GM18951 (cell line): ENCODE results near the gene ZNF805.
A peak's percentile ranks its signal among the peaks of the same experiment; 100 is the strongest.
"Not testable (repeated sequence)": the region's sequence is repeated elsewhere in the genome, so short reads cannot be mapped to it uniquely, and the experiment has no call there.

Source experiments
- POLR2A ChIP-seq: IDR thresholded peaks from 4 replicates; pipeline ENCODE4 v1.6.1; 2011; ENCODE audit warnings: mild to moderate bottlenecking; ENCODE audit not compliant: insufficient read length, insufficient read depth; ENCODE audit errors: extremely low read depth
- in situ Hi-C: fragments of 300-500 bp; cut with MboI; formaldehyde crosslinking; loops from one replicate; pipeline ENCODE4 v1.12.0; 2022; ENCODE audit warnings: low sequenced_read_pairs, mixed read lengths, inconsistent platforms; ENCODE audit not compliant: unreplicated experiment

Gene ZNF805

DNA sequence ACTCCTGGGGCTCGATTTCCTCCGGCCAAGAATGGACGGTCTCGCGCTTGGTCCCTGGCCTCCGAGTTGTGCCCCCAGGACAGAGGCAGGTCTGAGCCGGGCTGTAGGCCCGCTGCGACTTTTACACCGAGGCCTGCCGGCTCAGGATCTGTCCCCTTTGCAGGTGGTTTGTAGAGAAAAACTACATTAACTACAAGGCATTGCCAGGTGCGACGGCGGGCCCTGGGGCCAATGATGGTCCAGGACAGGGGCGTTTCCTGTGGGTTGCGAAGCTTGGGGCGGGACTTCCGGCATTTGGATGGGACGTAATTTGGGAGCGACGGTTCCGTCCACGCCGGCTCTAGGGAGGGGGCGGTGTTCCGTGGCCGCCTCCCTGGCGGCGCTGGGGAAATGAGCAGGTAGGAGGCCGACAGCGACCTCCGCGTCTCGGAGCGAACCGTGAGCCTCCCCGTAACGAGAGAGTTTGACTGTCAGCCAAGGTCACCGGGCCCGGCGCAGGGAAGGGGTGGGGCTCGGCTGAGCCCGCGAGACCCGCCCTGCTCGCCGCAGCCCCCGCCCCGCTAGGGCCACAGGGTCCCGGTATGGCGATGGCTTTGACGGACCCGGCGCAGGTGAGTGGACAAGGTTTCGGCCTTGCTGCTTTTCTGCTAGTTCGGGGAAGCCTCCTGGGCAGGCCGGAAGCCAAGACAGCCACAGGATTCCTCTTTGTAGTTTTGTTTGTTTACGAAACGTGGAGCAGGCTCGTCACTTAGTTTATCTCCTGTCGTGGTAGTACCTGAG lies at the start of gene ZNF805:
Gene ZNF805, plus strand, starts transcription at position 322 of the 780 bp plus-strand sequence. Its CDS starts 260 bp downstream, at position 582.
- peak; percentile 74 for TF ChIP-seq POLR2A
- in situ Hi-C loops, result no loop called here

GRCh38 chr19:57191141-57192076 lies 49.0 kb upstream of the ZNF805 start, which contains the start of gene ZNF264:
Gene ZNF264, plus strand, starts transcription at chr19:57191500. Its CDS starts 414 bp downstream, at chr19:57191914.
- peak; percentile 87 for TF ChIP-seq POLR2A
- in situ Hi-C loops, result no loop called here

DNA sequence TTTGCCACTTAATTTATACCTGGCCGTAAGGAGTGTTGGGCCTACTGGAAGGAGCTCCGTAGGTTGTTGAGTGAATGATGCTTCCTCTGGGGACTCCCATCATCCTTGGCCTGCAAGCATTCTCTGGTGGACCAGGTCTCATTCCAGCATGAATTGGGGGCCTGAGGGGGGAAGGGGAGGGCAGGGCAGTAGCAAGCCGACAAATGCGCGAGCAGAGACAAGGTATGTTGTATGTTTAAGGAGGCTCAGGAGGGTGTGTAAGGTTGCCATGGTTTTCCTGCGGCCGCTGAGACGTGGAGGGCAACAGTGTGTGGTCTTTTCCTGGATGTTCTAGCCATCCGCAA lies 48.4 kb upstream of the ZNF805 start:
- in situ Hi-C loops, result no loop called here
- TF ChIP-seq POLR2A, result no peak

- no peak for TF ChIP-seq POLR2A
- in situ Hi-C loops, result no loop called here
These were observed 47.4 kb upstream of the ZNF805 start for GRCh38 chr19:57192993-57193392.

DNA sequence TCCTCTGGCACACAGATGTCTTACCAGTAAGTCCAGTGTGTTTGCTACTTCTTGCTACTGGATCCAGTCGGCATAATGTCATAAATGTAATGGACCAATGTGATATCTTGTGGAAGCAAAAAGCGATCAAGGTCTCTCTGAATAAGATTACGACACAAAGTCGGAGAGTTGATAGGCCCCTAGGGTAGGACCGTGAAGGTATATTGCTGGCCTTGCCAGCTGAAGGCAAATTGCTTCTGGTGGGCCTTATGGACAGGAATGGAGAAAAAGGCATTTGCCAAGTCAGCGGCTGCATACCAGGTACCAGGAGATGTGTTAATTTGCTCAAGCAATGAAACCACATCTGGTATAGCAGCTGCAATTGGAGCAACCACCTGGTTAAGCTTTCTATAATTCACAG lies 42.6 kb upstream of the ZNF805 start:
- in situ Hi-C loops, result not testable (repeated sequence)

DNA sequence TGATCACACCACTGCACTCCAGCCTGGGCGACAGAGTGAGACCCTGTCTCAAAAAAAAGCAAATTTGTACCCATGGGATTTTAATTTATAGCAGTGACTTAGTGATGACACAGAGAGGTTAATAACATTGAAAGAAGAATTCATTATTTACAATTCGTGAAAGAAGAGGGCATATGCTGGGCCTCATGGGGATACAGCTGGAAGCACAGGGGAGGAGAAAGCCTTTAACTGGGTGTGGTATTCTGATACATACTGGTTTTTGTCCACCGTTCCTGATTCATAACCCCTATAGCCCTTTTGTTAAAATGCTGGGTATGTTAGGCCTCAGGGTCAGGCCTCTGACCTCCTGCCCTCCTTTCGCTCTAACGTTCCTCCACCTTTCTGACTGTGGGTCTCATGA lies 38.3 kb upstream of the ZNF805 start:
- no peak for TF ChIP-seq POLR2A
- in situ Hi-C loops, result no loop called here

DNA sequence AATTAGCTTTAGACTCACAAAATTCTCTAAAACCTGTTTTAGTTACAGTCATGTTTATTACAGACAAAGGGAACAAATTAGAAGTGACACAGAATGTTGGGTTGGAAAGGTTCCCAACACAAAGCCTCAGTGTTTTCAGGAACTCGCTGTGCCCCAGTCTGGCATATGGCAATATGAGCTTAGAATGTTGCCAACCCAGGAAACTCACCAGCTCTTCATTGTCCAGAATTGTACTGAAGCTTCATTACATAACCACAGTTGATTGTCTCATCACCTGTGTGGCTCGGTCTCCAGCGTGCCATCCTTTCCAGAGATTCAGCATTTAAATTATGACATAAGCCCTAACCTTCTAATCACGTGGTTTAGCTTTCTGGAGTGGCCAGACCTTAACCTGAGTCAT lies 30.1 kb upstream of the ZNF805 start:
- in situ Hi-C loops, result no loop called here
- TF ChIP-seq POLR2A, result no peak

DNA sequence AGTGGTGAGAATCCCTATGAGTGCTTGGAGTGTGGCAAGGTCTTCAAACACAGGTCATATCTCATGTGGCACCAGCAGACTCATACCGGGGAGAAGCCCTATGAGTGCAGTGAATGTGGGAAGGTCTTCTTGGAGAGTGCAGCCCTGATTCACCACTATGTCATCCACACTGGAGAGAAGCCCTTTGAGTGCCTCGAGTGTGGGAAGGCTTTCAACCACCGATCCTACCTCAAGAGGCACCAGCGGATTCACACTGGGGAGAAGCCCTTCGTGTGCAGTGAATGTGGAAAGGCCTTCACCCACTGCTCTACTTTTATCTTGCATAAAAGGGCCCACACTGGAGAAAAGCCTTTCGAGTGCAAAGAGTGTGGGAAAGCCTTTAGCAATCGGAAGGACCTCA lies 28.3 kb upstream of the ZNF805 start:
- no peak for TF ChIP-seq POLR2A
- in situ Hi-C loops, result no loop called here

GRCh38 chr19:57227502-57227901 lies 12.9 kb upstream of the ZNF805 start:
- in situ Hi-C loops, result no loop called here

GRCh38 chr19:57231686-57232085 lies 8.7 kb upstream of the ZNF805 start:
- TF ChIP-seq POLR2A, result no peak
- in situ Hi-C loops, result no loop called here

More at GRCh38 chr19:57227502-57227901, 12.9 kb upstream of the ZNF805 start:
- TF ChIP-seq POLR2A, result no peak

DNA sequence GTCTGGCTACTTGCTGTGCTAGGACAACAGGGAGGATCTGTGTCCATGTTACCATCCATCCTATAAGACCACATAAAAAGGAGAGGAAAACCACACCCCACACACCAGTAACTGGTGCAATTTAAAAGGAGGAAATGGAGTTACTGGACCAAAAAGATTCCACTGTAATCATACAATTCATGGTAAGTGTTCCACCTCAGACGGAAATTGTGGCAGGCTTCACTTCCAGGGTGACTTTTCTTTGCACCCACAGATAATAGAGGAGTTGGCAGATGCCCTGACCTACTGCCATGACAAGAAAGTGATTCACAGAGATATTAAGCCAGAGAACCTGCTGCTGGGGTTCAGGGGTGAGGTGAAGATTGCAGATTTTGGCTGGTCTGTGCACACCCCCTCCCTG lies 7.2 kb upstream of the ZNF805 start:
- TF ChIP-seq POLR2A, result no peak
- in situ Hi-C loops, result no loop called here

- in situ Hi-C loops, result no loop called here
- no peak for TF ChIP-seq POLR2A
These were observed 486 bp upstream of the ZNF805 start for GRCh38 chr19:57239982-57240310.

DNA sequence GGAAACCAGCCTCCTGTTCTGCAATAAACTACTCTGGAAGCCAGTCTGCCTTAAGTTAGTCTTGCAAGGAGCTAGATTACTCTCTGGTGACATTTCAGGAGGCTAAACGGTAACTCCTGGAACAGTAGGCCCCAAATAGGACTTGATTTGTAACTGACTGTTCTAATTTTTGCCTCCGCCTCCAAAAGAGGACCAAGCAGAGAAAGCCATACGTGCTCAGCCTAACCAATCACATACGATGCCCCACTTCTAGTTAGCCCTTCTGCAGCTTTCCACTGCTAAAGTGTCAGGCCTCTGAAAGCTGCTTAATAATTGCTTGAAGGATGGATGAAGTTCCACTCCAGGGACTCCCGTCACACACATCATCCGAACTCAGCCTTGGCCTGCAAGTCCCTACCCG lies 744 bp downstream of the ZNF805 start:
- TF ChIP-seq POLR2A, result no peak
- in situ Hi-C loops, result no loop called here

GRCh38 chr19:57242821-57243220 lies 2.4 kb downstream of the ZNF805 start:
- no peak for TF ChIP-seq POLR2A
- in situ Hi-C loops, result no loop called here
